Activated CD8-positive, alpha-beta T cell treated with anti-CD3 and anti-CD28 coated beads for 36 hours (primary cell): ENCODE results near the gene TRIM37. TPM values are rescaled to one million over a fixed set of nuclear protein-coding genes. Genes with fewer than 3 reads are reported as not detected.

ENCODE experiments used
- ATAC-seq: fragments of 200-7000 bp; cut with Tn5 transposase; one replicate; pipeline ENCODE4 v1.10.0; 2021; ENCODE audit warnings: mild to moderate bottlenecking, moderate library complexity
- CTCF ChIA-PET: fragments of 350-600 bp; sonication (Branson Sonifier 250); formaldehyde crosslinking; loops from one replicate; lab custom pipeline; 2021; ENCODE audit warnings: antibody characterized with exemption; lab: Charles Lee
- POLR2A ChIA-PET: fragments of 350-600 bp; sonication (Branson Sonifier 250); formaldehyde crosslinking; loops from one replicate; lab custom pipeline; 2021; ENCODE audit warnings: antibody characterized with exemption; lab: Charles Lee
- DNase-seq: peaks from one replicate; pipeline ENCODE4 v3.0.0-alpha.2; 2020
- H3K27ac Mint-ChIP-seq: one replicate; pipeline ENCODE4 v1.8.0; 2021; ENCODE audit warnings: mild to moderate bottlenecking, mixed read lengths
- H3K27me3 Mint-ChIP-seq: one replicate; pipeline ENCODE4 v1.8.0; 2021; ENCODE audit warnings: mixed read lengths
- H3K36me3 Mint-ChIP-seq: one replicate; pipeline ENCODE4 v1.8.0; 2021; ENCODE audit warnings: low read depth, mixed read lengths
- H3K4me1 Mint-ChIP-seq: one replicate; pipeline ENCODE4 v1.8.0; 2021; ENCODE audit warnings: low read depth, mixed read lengths
- H3K4me3 Mint-ChIP-seq: one replicate; pipeline ENCODE4 v1.8.0; 2021; ENCODE audit warnings: mild to moderate bottlenecking, moderate library complexity, mixed read lengths
- H3K9me3 Mint-ChIP-seq: one replicate; pipeline ENCODE4 v1.8.0; 2021; ENCODE audit warnings: mixed read lengths
- CTCF ChIP-seq: fragments of 200-600 bp; IDR thresholded peaks from one replicate; pipeline ENCODE4 v1.8.0; 2022; ENCODE audit warnings: antibody characterized with exemption, mild to moderate bottlenecking
- intact Hi-C: fragments of 100-400 bp; cut with micrococcal nuclease; formaldehyde crosslinking; loops from one replicate; pipeline ENCODE4 v1.10.0; 2022
- total RNA-seq, 2 experiments: library from RNA; stranded (reverse); gene quantifications; one replicate each; pipeline ENCODE4 v1.2.3, GENCODE V29; 2021

TRIM37 gene
- total RNA-seq, 2 experiments from 2014 or later = 23.9 to 24.8 TPM

GRCh38 chr17:59002126-59002525 is 104.6 kb downstream of the TRIM37 start:
- no peaks in the 10 kb centered on the region for H3K27me3 Mint-ChIP-seq
- TF ChIP-seq CTCF = no peak
- H3K36me3 Mint-ChIP-seq = peaks cover 17% of the 10 kb centered on the region
- DNase-seq (no peak), ATAC-seq (no peak)
- no peak overlapping the region for H3K4me3 Mint-ChIP-seq
- ChIA-PET CTCF (interaction anchor here (1.0 to 4.3 kb wide), 2 partner anchors 291 to 483 kb away, joined by 4 to 35 read pairs; no protein-coding TSS in a partner anchor), POLR2A (interaction anchor here (1.1 to 1.4 kb wide), 2 partner anchors 343 to 370 kb away, joined by 3 to 4 read pairs; no protein-coding TSS in a partner anchor)
- H3K27ac Mint-ChIP-seq = peak overlapping the region; percentile 89
- intact Hi-C loops = loop anchor here (5.0 to 10.0 kb wide), 2 partner anchors 415 to 487 kb away; partner anchors contain the start of gene MTMR4
- H3K9me3 Mint-ChIP-seq = no peaks in the 10 kb centered on the region
- H3K4me1 Mint-ChIP-seq = peaks cover 31% of the 10 kb centered on the region

GRCh38 chr17:59001158-59001814 is 105.4 kb downstream of the TRIM37 start:
- TF ChIP-seq CTCF = no peak
- H3K36me3 Mint-ChIP-seq = peaks cover 18% of the 10 kb centered on the region
- peak; percentile 91 for DNase-seq
- POLR2A ChIA-PET = interaction anchor here (1.4 kb wide), 1 partner anchor 343 kb away, joined by 3 read pairs; no protein-coding TSS in a partner anchor
- H3K27me3 Mint-ChIP-seq = no peaks in the 10 kb centered on the region
- CTCF ChIA-PET = interaction anchor here (1.0 to 4.3 kb wide), 3 partner anchors 9 to 482 kb away, joined by 3 to 35 read pairs (median 4); no protein-coding TSS in a partner anchor
- H3K4me1 Mint-ChIP-seq = peaks cover 31% of the 10 kb centered on the region
- peak; percentile 97 for ATAC-seq
- peak overlapping the region; percentile 89 for H3K27ac Mint-ChIP-seq
- H3K4me3 Mint-ChIP-seq = peak overlapping the region; percentile 75
- intact Hi-C loops = loop anchor here (5.0 to 10.0 kb wide), 2 partner anchors 414 to 486 kb away; partner anchors contain the start of gene MTMR4
- no peaks in the 10 kb centered on the region for H3K9me3 Mint-ChIP-seq

- ChIA-PET POLR2A (interaction anchor here (0.7 kb wide), 1 partner anchor 368 kb away, joined by 4 read pairs; no protein-coding TSS in a partner anchor), CTCF (interaction anchor here (1.1 kb wide), 1 partner anchor 10 kb away, joined by 3 read pairs; no protein-coding TSS in a partner anchor)
- no peak overlapping the region for H3K27ac Mint-ChIP-seq
- peaks cover 18% of the 10 kb centered on the region for H3K36me3 Mint-ChIP-seq
- ATAC-seq = no peak
- no peaks in the 10 kb centered on the region for H3K27me3 Mint-ChIP-seq
- no peak for DNase-seq
- peaks cover 31% of the 10 kb centered on the region for H3K4me1 Mint-ChIP-seq
- no peak overlapping the region for H3K4me3 Mint-ChIP-seq
- H3K9me3 Mint-ChIP-seq = no peaks in the 10 kb centered on the region
- no peak for TF ChIP-seq CTCF
- intact Hi-C loops = loop anchor here (5.0 to 10.0 kb wide), 2 partner anchors 413 to 485 kb away; partner anchors contain the start of gene MTMR4
Measured at GRCh38 chr17:59000022-59000421, 106.7 kb downstream of the TRIM37 start.

DNA sequence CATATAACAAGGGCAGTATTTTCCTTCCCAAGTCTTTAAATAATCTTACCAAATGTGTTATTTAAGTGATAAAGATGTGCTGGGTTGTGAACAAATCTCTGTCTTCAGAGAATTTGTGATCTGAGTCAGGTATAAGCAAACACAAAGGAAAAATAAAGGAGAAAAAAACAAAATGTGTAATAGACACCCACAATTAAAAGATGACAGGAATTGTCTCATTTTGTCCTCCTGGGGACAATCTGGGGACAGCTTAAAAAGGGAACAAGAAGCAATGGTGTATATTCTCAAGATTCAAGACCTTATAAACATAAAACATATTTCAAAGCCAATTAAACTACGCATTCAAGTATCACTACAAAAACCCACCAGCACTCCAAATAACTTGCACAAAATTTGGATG is 107.2 kb downstream of the TRIM37 start:
- ChIA-PET CTCF (no interaction called here), POLR2A (no interaction called here)
- H3K4me3 Mint-ChIP-seq = no peak overlapping the region
- H3K9me3 Mint-ChIP-seq = no peaks in the 10 kb centered on the region
- peaks cover 27% of the 10 kb centered on the region for H3K4me1 Mint-ChIP-seq
- intact Hi-C loops = no loop called here
- DNase-seq (no peak), ATAC-seq (no peak)
- TF ChIP-seq CTCF = no peak
- no peaks in the 10 kb centered on the region for H3K27me3 Mint-ChIP-seq
- H3K36me3 Mint-ChIP-seq = peaks cover 20% of the 10 kb centered on the region
- H3K27ac Mint-ChIP-seq = peak overlapping the region; percentile 49

DNA sequence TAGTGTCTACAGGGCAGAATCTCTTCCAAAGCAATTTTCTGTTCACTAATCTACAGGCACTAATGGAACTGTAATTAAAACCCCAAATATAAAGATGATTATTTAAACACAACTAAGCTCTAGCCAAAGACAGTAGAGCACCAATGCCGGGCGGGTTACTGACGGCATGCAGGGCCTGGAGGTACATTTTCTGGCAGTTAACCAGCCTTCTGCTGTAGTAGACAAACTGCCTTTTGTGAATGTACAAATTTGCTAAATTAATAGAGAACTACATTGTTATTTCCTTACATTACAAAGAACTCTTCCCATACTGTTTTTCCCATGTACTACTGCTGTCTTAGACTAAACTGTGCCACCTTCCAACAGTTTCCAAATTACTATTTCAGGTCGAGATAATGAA is 107.8 kb downstream of the TRIM37 start:
- no peaks in the 10 kb centered on the region for H3K27me3 Mint-ChIP-seq
- no peaks in the 10 kb centered on the region for H3K9me3 Mint-ChIP-seq
- CTCF ChIA-PET = no interaction called here

More for the DNA sequence above, 107.8 kb downstream of the TRIM37 start:
- peaks cover 20% of the 10 kb centered on the region for H3K36me3 Mint-ChIP-seq
- H3K4me3 Mint-ChIP-seq = no peak overlapping the region
- intact Hi-C loops = no loop called here
- POLR2A ChIA-PET = no interaction called here
- no peak overlapping the region for H3K27ac Mint-ChIP-seq
- TF ChIP-seq CTCF = no peak
- DNase-seq (no peak), ATAC-seq (no peak)
- peaks cover 24% of the 10 kb centered on the region for H3K4me1 Mint-ChIP-seq
